ENCODE measurements around the gene PRPSAP1.

Gene PRPSAP1

GRCh38 chr17:76337413-76337777 lies 16.3 kb downstream of the PRPSAP1 start (continued):
- TF ChIP-seq REST (tag by site-specific recombination; IDR thresholded peaks at IDR 0.05), result no peak
- no peak for TF ChIP-seq ZNF560 (tag by site-specific recombination; IDR thresholded peaks at IDR 0.05; ENCODE audit: borderline replicate concordance)
- no peak for TF ChIP-seq ZNF274 (IDR thresholded peaks at IDR 0.05; ENCODE audit: low read length)
- no peak for TF ChIP-seq ZNF274 (tag by site-specific recombination; IDR thresholded peaks at IDR 0.05; ENCODE audit: borderline replicate concordance)
- TF ChIP-seq IKZF3 (tag by site-specific recombination; IDR thresholded peaks at IDR 0.05), result 0 out of 2 replicates have a peak, but pooled peaks have one; percentile 16

- H3K4me1 ChIP-seq (ENCODE audit: control insufficient read depth, insufficient read depth, low read length), result peaks cover 4% of the 10 kb centered on the region; the same call in 1 of the 2 replicates
- H3K9me3 ChIP-seq (ENCODE audit: control insufficient read depth, insufficient read depth, low read depth, low read length), result no peaks in the 10 kb centered on the region
- H3K27ac ChIP-seq (ENCODE audit: extremely low read depth, low read depth, low read length), result no peak overlapping the region
- peaks cover 16 to 19% of the 10 kb centered on the region in 2 experiments for H3K36me3 ChIP-seq (ENCODE audit: control insufficient read depth in 2 of 2, insufficient read depth in 1 of 2, low read length in 2 of 2)
- POLR2A ChIA-PET, result interaction anchor here (0.5 to 0.8 kb wide), 2 partner anchors 16 to 174 kb away, joined by 3 to 4 read pairs; no protein-coding TSS in a partner anchor
- no peak overlapping the region for H3K4me3 ChIP-seq (ENCODE audit: low read depth, low read length)
- CTCF ChIA-PET, result interaction anchor here (0.7 to 3.4 kb wide), 3 partner anchors 34 to 243 kb away, joined by 5 to 14 read pairs (median 8); no protein-coding TSS in a partner anchor
- TF ChIP-seq ZNF558 (tag by site-specific recombination; IDR thresholded peaks at IDR 0.05) (no peak), ZBTB48 (tag by site-specific recombination; IDR thresholded peaks at IDR 0.05) (no peak), ZNF121 (tag by site-specific recombination; IDR thresholded peaks at IDR 0.05) (no peak), ZNF23 (tag by site-specific recombination; IDR thresholded peaks at IDR 0.05; ENCODE audit: borderline replicate concordance) (no peak), ZNF416 (tag by site-specific recombination; IDR thresholded peaks at IDR 0.05) (no peak), ZNF670 (tag by site-specific recombination; IDR thresholded peaks at IDR 0.05; ENCODE audit: low read depth) (no peak), HOXA7 (CRISPR knock-in tag; IDR thresholded peaks at IDR 0.05; ENCODE audit: borderline replicate concordance) (no peak), ZNF514 (tag by site-specific recombination; IDR thresholded peaks at IDR 0.05) (no peak), RBAK (tag by site-specific recombination; IDR thresholded peaks at IDR 0.05) (no peak), ZNF548 (tag by site-specific recombination; IDR thresholded peaks at IDR 0.05) (no peak), ZNF324 (tag by site-specific recombination; IDR thresholded peaks at IDR 0.05) (no peak), BCL11A (tag by site-specific recombination; IDR thresholded peaks at IDR 0.05; ENCODE audit: low read depth) (no peak), ZNF449 (tag by site-specific recombination; IDR thresholded peaks at IDR 0.05) (no peak), ZNF664 (tag by site-specific recombination; IDR thresholded peaks at IDR 0.05) (no peak)
- TF ChIP-seq, protein P1, sequence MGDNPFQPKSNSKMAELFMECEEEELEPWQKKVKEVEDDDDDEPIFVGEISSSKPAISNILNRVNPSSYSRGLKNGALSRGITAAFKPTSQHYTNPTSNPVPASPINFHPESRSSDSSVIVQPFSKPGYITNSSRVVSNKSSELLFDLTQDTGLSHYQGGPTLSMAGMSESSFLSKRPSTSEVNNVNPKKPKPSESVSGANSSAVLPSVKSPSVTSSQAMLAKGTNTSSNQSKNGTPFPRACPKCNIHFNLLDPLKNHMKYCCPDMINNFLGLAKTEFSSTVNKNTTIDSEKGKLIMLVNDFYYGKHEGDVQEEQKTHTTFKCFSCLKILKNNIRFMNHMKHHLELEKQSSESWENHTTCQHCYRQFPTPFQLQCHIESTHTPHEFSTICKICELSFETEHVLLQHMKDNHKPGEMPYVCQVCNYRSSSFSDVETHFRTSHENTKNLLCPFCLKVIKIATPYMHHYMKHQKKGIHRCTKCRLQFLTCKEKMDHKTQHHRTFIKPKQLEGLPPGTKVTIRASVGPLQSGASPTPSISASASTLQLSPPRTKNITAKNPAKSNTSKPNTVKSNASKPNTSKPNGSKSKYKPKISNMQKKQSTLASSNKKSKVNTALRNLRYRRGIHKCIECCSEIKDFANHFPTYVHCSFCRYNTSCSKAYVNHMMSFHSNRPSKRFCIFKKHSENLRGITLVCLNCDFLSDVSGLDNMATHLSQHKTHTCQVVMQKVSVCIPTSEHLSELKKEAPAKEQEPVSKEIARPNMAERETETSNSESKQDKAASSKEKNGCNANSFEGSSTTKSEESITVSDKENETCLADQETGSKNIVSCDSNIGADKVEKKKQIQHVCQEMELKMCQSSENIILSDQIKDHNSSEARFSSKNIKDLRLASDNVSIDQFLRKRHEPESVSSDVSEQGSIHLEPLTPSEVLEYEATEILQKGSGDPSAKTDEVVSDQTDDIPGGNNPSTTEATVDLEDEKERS (tag by site-specific recombination; IDR thresholded peaks at IDR 0.05), result no peak
- TF ChIP-seq, protein P2, sequence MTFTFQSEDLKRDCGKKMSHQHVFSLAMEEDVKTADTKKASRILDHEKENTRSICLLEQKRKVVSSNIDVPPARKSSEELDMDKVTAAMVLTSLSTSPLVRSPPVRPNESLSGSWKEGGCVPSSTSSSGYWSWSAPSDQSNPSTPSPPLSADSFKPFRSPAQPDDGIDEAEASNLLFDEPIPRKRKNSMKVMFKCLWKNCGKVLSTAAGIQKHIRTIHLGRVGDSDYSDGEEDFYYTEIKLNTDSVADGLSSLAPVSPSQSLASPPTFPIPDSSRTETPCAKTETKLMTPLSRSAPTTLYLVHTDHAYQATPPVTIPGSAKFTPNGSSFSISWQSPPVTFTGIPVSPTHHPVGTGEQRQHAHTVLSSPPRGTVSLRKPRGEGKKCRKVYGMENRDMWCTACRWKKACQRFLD (tag by site-specific recombination; IDR thresholded peaks at IDR 0.05), result no peak
Measured at GRCh38 chr17:76336756-76337412, 16.8 kb downstream of the PRPSAP1 start.

Measured in HEK293 (cell line).